ENCODE data around the gene LARP4B.

The LARP4B gene

GRCh38 chr10:896982-897381 is 34.5 kb downstream of the LARP4B start:
- intact Hi-C loops (cut with DNase I) = no loop called here
- DNase-seq = no peak

GRCh38 chr10:895324-895723 is 36.2 kb downstream of the LARP4B start:
- no peak for DNase-seq
- intact Hi-C loops (cut with DNase I) = no loop called here

- DNase-seq = no peak
- intact Hi-C loops (cut with DNase I) = no loop called here
These were observed 52.6 kb downstream of the LARP4B start for GRCh38 chr10:878895-879294.

GRCh38 chr10:878333-878759 is 53.2 kb downstream of the LARP4B start:
- DNase-seq = peak in 6 of 42 donors; percentile 8 to 35 (median 32)
- intact Hi-C loops (cut with DNase I) = no loop called here

GRCh38 chr10:876438-876837 is 55.1 kb downstream of the LARP4B start:
- intact Hi-C loops (cut with DNase I) = no loop called here
- DNase-seq = no peak

GRCh38 chr10:873020-873419 is 58.5 kb downstream of the LARP4B start:
- intact Hi-C loops (cut with DNase I) = no loop called here
- DNase-seq = peak in 35 of 42 donors; percentile 6 to 80 (median 40)

- no peak for DNase-seq
- intact Hi-C loops (cut with DNase I) = no loop called here
These were observed 59.5 kb downstream of the LARP4B start for GRCh38 chr10:871951-872403.

GRCh38 chr10:870564-871166 is 60.8 kb downstream of the LARP4B start:
- DNase-seq = no peak
- intact Hi-C loops (cut with DNase I) = no loop called here

GRCh38 chr10:869171-869570 is 62.3 kb downstream of the LARP4B start:
- no peak for DNase-seq
- intact Hi-C loops (cut with DNase I) = no loop called here

GRCh38 chr10:867807-868206 is 63.7 kb downstream of the LARP4B start:
- no peak for DNase-seq
- intact Hi-C loops (cut with DNase I) = no loop called here

GRCh38 chr10:866577-866941 is 64.9 kb downstream of the LARP4B start:
- no peak for DNase-seq
- intact Hi-C loops (cut with DNase I) = no loop called here

- intact Hi-C loops (cut with DNase I) = no loop called here
- DNase-seq = no peak
These were observed 65.5 kb downstream of the LARP4B start for GRCh38 chr10:865924-866576.

- intact Hi-C loops (cut with DNase I) = no loop called here
- DNase-seq = no peak
These were observed 66.2 kb downstream of the LARP4B start for GRCh38 chr10:865257-865656.

- intact Hi-C loops (cut with DNase I) = no loop called here
- no peak for DNase-seq
These were observed 71.0 kb downstream of the LARP4B start for GRCh38 chr10:860519-860918.

GRCh38 chr10:856416-857157 is 74.9 kb downstream of the LARP4B start:
- DNase-seq = no peak
- intact Hi-C loops (cut with DNase I) = no loop called here

- intact Hi-C loops (cut with DNase I) = no loop called here
- DNase-seq = no peak
These were observed 75.8 kb downstream of the LARP4B start for GRCh38 chr10:855671-856070.

GRCh38 chr10:855079-855478 is 76.4 kb downstream of the LARP4B start:
- intact Hi-C loops (cut with DNase I) = no loop called here
- no peak for DNase-seq

GRCh38 chr10:853017-853416 is 78.5 kb downstream of the LARP4B start:
- intact Hi-C loops (cut with DNase I) = no loop called here
- DNase-seq = no peak

- intact Hi-C loops (cut with DNase I) = no loop called here
These were observed 79.1 kb downstream of the LARP4B start for GRCh38 chr10:852386-852785.

GRCh38 chr10:851901-852300 is 79.6 kb downstream of the LARP4B start:
- intact Hi-C loops (cut with DNase I) = no loop called here
- DNase-seq = no peak

More at GRCh38 chr10:852386-852785, 79.1 kb downstream of the LARP4B start:
- DNase-seq = no peak
